ENCODE measurements around the gene CFAP90. TPM values are rescaled to one million over a fixed set of nuclear protein-coding genes. Genes with fewer than 3 reads are reported as not detected.

CFAP90 gene
- total RNA-seq, 1 donor from 2014 or later: 0.68 TPM

DNA sequence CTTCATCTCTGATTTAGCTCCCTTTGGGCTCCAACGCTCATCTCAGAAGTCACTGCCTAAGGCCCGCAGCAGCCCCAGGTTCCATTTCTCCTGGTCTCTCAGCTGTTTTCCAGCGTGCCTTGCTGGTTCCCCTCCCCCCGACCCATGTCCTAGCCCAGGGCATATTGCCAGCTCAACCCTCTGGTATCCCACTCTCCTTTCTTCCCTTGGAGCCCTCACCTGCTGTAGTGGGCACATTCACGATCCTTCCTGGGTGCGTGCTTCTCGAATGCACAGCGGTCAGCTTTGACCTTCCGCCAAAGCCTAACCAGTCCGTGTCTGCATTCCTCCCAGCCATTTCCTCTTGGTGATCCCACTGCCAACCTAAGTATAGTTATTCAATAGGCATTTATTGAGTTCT is 36.1 kb downstream of the CFAP90 start:
- Mint-ChIP-seq H3K4me3 (no peak overlapping the region), H3K27ac (ENCODE audit: unreplicated experiment) (no peak overlapping the region), H3K36me3 (ENCODE audit: low read depth) (no peaks in the 10 kb centered on the region), H3K4me1 (peaks cover 6% of the 10 kb centered on the region), H3K27me3 (ENCODE audit: low read depth) (peaks cover 14% of the 10 kb centered on the region), H3K9me3 (no peaks in the 10 kb centered on the region)
- TF ChIP-seq, protein P1, sequence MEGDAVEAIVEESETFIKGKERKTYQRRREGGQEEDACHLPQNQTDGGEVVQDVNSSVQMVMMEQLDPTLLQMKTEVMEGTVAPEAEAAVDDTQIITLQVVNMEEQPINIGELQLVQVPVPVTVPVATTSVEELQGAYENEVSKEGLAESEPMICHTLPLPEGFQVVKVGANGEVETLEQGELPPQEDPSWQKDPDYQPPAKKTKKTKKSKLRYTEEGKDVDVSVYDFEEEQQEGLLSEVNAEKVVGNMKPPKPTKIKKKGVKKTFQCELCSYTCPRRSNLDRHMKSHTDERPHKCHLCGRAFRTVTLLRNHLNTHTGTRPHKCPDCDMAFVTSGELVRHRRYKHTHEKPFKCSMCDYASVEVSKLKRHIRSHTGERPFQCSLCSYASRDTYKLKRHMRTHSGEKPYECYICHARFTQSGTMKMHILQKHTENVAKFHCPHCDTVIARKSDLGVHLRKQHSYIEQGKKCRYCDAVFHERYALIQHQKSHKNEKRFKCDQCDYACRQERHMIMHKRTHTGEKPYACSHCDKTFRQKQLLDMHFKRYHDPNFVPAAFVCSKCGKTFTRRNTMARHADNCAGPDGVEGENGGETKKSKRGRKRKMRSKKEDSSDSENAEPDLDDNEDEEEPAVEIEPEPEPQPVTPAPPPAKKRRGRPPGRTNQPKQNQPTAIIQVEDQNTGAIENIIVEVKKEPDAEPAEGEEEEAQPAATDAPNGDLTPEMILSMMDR (conservative IDR thresholded peaks at IDR 0.05): no peak
- DNase-seq (ENCODE audit: low read depth, low spot score): no peak

DNA sequence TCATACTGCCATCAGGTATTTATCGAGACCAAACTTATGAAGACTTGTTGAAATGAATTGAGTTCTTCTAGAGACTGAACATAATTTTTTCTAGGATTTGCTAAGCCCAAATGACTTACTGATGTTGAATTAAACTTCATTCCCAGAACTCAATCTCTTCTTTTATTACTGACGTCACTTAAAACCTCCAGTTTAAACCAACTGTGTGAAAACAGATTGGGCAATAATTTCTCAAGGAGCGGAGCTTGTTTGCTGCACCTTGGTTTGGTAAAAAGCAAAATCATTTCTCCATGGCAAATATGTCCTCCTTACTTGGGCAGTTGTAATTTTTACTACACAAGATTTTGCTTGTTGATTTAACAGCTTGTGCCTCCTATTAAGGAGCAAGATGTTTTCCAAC is 37.4 kb downstream of the CFAP90 start:
- peaks cover 14% of the 10 kb centered on the region for H3K27me3 Mint-ChIP-seq (ENCODE audit: low read depth)
- no peaks in the 10 kb centered on the region for H3K9me3 Mint-ChIP-seq
- H3K36me3 Mint-ChIP-seq (ENCODE audit: low read depth): no peaks in the 10 kb centered on the region
- H3K27ac Mint-ChIP-seq (ENCODE audit: unreplicated experiment): no peak overlapping the region
- no peak for DNase-seq (ENCODE audit: low read depth, low spot score)
- H3K4me3 Mint-ChIP-seq: no peak overlapping the region
- H3K4me1 Mint-ChIP-seq: peaks cover 6% of the 10 kb centered on the region
- TF ChIP-seq, protein P1 (conservative IDR thresholded peaks at IDR 0.05): no peak

DNA sequence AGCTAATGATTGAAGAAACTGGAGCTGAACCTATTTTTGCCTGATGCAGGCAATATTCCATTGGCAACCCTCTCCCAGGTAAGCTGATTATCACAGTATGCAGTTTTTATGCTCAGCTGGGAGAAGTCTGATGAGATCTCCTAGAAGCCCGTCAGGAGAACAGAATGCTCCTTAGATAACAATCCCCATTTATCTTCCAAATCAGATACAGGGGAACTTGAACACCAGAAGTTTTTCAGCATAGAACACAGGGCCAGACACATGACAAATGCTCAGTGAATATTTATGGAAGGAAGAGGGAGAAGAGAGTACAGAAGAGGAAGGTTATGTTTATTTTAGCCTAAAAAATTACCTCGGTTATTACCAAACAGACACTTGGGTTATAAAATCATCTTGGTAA is 37.9 kb downstream of the CFAP90 start:
- TF ChIP-seq, protein P1 (conservative IDR thresholded peaks at IDR 0.05): no peak

DNA sequence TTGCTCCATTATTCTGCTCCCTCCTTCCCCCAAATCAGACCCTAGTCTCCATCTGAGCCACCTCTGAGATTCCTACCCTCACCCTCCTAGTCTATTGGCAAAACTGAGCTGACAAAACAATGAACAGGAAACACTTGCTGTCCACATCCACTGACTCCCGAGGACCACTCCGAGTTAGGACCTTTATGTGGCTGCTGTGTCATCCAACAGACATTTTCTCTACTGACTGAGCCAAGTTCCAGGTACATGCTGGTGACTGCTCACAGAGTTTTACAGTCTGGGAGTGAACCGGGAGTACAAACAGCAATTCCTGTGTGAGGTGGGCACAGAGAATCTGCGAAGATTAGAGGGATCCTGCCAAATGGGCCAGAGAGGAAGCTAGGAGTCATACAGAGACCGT is 39.2 kb downstream of the CFAP90 start:
- DNase-seq (ENCODE audit: low read depth, low spot score): no peak
- H3K9me3 Mint-ChIP-seq: no peaks in the 10 kb centered on the region
- H3K27me3 Mint-ChIP-seq (ENCODE audit: low read depth): peaks cover 20% of the 10 kb centered on the region
- no peaks in the 10 kb centered on the region for H3K36me3 Mint-ChIP-seq (ENCODE audit: low read depth)
- H3K4me3 Mint-ChIP-seq: no peak overlapping the region
- H3K4me1 Mint-ChIP-seq: peaks cover 6% of the 10 kb centered on the region
- no peak overlapping the region for H3K27ac Mint-ChIP-seq (ENCODE audit: unreplicated experiment)
- TF ChIP-seq, protein P1 (conservative IDR thresholded peaks at IDR 0.05): no peak

More for the DNA sequence above, 37.9 kb downstream of the CFAP90 start:
- DNase-seq (ENCODE audit: low read depth, low spot score): no peak
- Mint-ChIP-seq H3K4me1 (peaks cover 6% of the 10 kb centered on the region), H3K36me3 (ENCODE audit: low read depth) (no peaks in the 10 kb centered on the region), H3K9me3 (no peaks in the 10 kb centered on the region), H3K27me3 (ENCODE audit: low read depth) (peaks cover 14% of the 10 kb centered on the region), H3K27ac (ENCODE audit: unreplicated experiment) (no peak overlapping the region), H3K4me3 (no peak overlapping the region)

DNA sequence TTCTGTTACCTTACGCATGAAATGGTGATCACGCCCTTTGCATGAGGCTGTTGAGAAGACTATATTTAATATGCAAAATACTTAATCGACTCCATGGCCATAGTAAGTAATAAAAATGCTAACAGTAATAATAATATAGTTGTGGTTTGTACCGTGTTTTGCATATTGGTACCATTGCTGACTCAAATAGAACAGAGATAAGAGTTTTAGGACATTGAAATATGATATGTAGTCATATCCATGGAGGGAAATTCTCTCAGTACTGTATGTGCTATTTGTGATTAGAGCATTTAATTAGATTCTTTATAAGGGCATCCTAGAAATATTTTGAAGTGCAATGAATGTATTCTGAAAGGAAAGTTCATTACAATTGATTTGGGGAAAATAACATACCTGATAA is 41.9 kb downstream of the CFAP90 start:
- Mint-ChIP-seq H3K27ac (ENCODE audit: unreplicated experiment) (no peak overlapping the region), H3K4me3 (no peak overlapping the region), H3K9me3 (no peaks in the 10 kb centered on the region), H3K27me3 (ENCODE audit: low read depth) (peaks cover 14% of the 10 kb centered on the region), H3K36me3 (ENCODE audit: low read depth) (no peaks in the 10 kb centered on the region), H3K4me1 (no peaks in the 10 kb centered on the region)
- TF ChIP-seq, protein P1 (conservative IDR thresholded peaks at IDR 0.05): no peak
- DNase-seq (ENCODE audit: low read depth, low spot score): no peak

DNA sequence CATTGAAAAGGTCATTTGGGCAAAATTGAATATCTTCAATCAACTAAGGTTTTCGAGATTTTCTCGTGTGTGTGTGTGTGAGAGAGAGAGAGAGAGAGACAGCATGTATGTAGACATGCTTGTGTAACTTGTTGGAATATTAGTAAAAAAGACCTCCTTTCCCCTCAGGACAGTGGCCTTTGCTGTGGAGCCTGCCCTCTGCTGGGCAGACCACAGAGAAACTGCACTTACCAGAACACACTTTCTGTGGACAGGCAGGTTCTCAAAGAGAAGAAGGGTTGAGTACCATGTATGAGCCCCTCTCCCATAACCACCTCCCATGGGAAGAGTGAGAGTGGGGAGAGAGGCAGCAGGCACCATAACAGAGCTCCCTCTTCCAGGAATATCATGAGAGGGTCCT is 45.6 kb downstream of the CFAP90 start:
- no peak overlapping the region for H3K27ac Mint-ChIP-seq (ENCODE audit: unreplicated experiment)
- TF ChIP-seq, protein P1 (conservative IDR thresholded peaks at IDR 0.05): peak; percentile 47
- no peaks in the 10 kb centered on the region for H3K36me3 Mint-ChIP-seq (ENCODE audit: low read depth)
- H3K27me3 Mint-ChIP-seq (ENCODE audit: low read depth): peaks cover 7% of the 10 kb centered on the region
- H3K4me1 Mint-ChIP-seq: no peaks in the 10 kb centered on the region
- no peaks in the 10 kb centered on the region for H3K9me3 Mint-ChIP-seq
- no peak for DNase-seq (ENCODE audit: low read depth, low spot score)
- H3K4me3 Mint-ChIP-seq: no peak overlapping the region

Measured in neural crest cell (in vitro differentiated cells).